CD4-positive, alpha-beta T cell (primary cell): Measurements from ENCODE around the gene ACVR1B. TPM values are rescaled to one million over a fixed set of nuclear protein-coding genes. Genes with fewer than 3 reads are reported as not detected.

ENCODE experiments used
- ATAC-seq: fragments of 200-7000 bp; cut with Tn5 transposase; one replicate; pipeline ENCODE4 v1.10.0; 2022; ENCODE audit warnings: mild to moderate bottlenecking; ENCODE audit not compliant: poor library complexity
- CTCF ChIA-PET: fragments of 350-600 bp; sonication (Branson Sonifier 250); formaldehyde crosslinking; loops from one replicate; lab custom pipeline; 2021; ENCODE audit warnings: antibody characterized with exemption, inconsistent platforms; lab: Charles Lee
- POLR2A ChIA-PET: fragments of 350-600 bp; sonication (Branson Sonifier 250); formaldehyde crosslinking; loops from one replicate; lab custom pipeline; 2021; ENCODE audit warnings: antibody characterized with exemption, inconsistent platforms; lab: Charles Lee
- DNase-seq, 14 experiments: peaks; one replicate each; pipeline ENCODE4 v3.0.0-alpha.2; 2013 to 2020; ENCODE audit warnings: mixed read lengths in 2 of 14
- H3K27ac ChIP-seq, 2 donors: one replicate each; pipeline versions ENCODE4 v1.5.1 to v1.7.0; 2013; ENCODE audit warnings: low read length in 2 of 2, low read depth in 1 of 2, mild to moderate bottlenecking in 1 of 2
- H3K27me3 ChIP-seq, 2 experiments: 1 replicate in 1 of 2; 2 replicates in 1 of 2; pipeline versions ENCODE4 v1.6.1 to v1.7.0; 2013; ENCODE audit warnings: low read length in 2 of 2, control low read depth in 1 of 2, mild to moderate bottlenecking in 1 of 2, moderate library complexity in 1 of 2; ENCODE audit not compliant: insufficient read depth in 2 of 2, control insufficient read depth in 1 of 2
- H3K36me3 ChIP-seq: one replicate; pipeline ENCODE4 v1.6.1; 2013; ENCODE audit warnings: low read length, control low read depth; ENCODE audit not compliant: insufficient read depth
- H3K4me1 ChIP-seq: one replicate; pipeline ENCODE4 v1.6.1; 2013; ENCODE audit warnings: low read length, control low read depth; ENCODE audit not compliant: insufficient read depth
- H3K4me3 ChIP-seq: one replicate; pipeline ENCODE4 v1.5.1; 2013; ENCODE audit warnings: mild to moderate bottlenecking, low read length, moderate library complexity
- H3K9me3 ChIP-seq, 2 experiments: 1 replicate in 1 of 2; 2 replicates in 1 of 2; pipeline versions ENCODE4 v1.6.1 to v1.7.0; 2013; ENCODE audit warnings: low read length in 2 of 2, mild to moderate bottlenecking in 2 of 2, control low read depth in 1 of 2, moderate library complexity in 1 of 2; ENCODE audit not compliant: control insufficient read depth in 1 of 2, insufficient read depth in 1 of 2
- H3K27ac Mint-ChIP-seq: one replicate; pipeline ENCODE4 v1.8.0; 2020; ENCODE audit warnings: mixed read lengths
- H3K27me3 Mint-ChIP-seq: one replicate; pipeline ENCODE4 v1.8.0; 2021; ENCODE audit warnings: mixed read lengths
- H3K36me3 Mint-ChIP-seq: one replicate; pipeline ENCODE4 v1.8.0; 2021; ENCODE audit warnings: low read depth, mixed read lengths
- H3K4me1 Mint-ChIP-seq: one replicate; pipeline ENCODE4 v1.8.0; 2021; ENCODE audit warnings: low read depth, mixed read lengths
- H3K4me3 Mint-ChIP-seq: one replicate; pipeline ENCODE4 v1.8.0; 2020; ENCODE audit warnings: mild to moderate bottlenecking, mixed read lengths
- H3K9me3 Mint-ChIP-seq: one replicate; pipeline ENCODE4 v1.8.0; 2020; ENCODE audit warnings: mixed read lengths
- CTCF ChIP-seq: fragments of 200-600 bp; IDR thresholded peaks from one replicate; pipeline ENCODE4 v1.8.0; 2022; ENCODE audit warnings: antibody characterized with exemption, mild to moderate bottlenecking
- intact Hi-C, 2 experiments: fragments of 100-400 bp; cut with DNase I in 1 of 2; cut with micrococcal nuclease in 1 of 2; formaldehyde crosslinking; loops; one replicate each; pipeline versions ENCODE4 v1.15.1 to v1.9.0; 2023 to 2025; cut with DNase I, micrococcal nuclease
- total RNA-seq, 174 experiments: library from RNA in 2 of 174; stranded (reverse) in 2 of 174; gene quantifications; one replicate each; pipeline ENCODE4 v1.2.3 and lab custom pipeline; 2021 to 2026

ACVR1B gene
- total RNA-seq, 2 experiments from 2014 or later = 14.2 to 14.5 TPM

GRCh38 chr12:51920046-51920445 lies 31.5 kb upstream of the ACVR1B start:
- H3K27ac Mint-ChIP-seq = no peak overlapping the region
- no peaks in the 10 kb centered on the region for H3K9me3 Mint-ChIP-seq
- no peak for ATAC-seq

GRCh38 chr12:51921017-51921725 lies 30.3 kb upstream of the ACVR1B start:
- H3K27me3 Mint-ChIP-seq = no peaks in the 10 kb centered on the region
- intact Hi-C loops = no loop called here
- ATAC-seq (no peak), DNase-seq (no peak)
- no peak overlapping the region for H3K4me3 ChIP-seq
- no peaks in the 10 kb centered on the region for H3K9me3 Mint-ChIP-seq
- no peak overlapping the region for H3K4me3 Mint-ChIP-seq
- POLR2A ChIA-PET = interaction anchor here (0.6 kb wide), 1 partner anchor 54 kb away, joined by 3 read pairs; no protein-coding TSS in a partner anchor
- no peaks in the 10 kb centered on the region for H3K9me3 ChIP-seq
- no peak overlapping the region for H3K27ac ChIP-seq
- peaks cover 12% of the 10 kb centered on the region for H3K4me1 ChIP-seq
- CTCF ChIA-PET = no interaction called here
- no peaks in the 10 kb centered on the region for H3K27me3 ChIP-seq
- no peaks in the 10 kb centered on the region for H3K36me3 ChIP-seq
- H3K27ac Mint-ChIP-seq = no peak overlapping the region
- TF ChIP-seq CTCF = no peak
- H3K36me3 Mint-ChIP-seq = no peaks in the 10 kb centered on the region
- H3K4me1 Mint-ChIP-seq = peaks cover 7% of the 10 kb centered on the region

More at GRCh38 chr12:51920046-51920445, 31.5 kb upstream of the ACVR1B start:
- H3K27me3 ChIP-seq = no peaks in the 10 kb centered on the region
- TF ChIP-seq CTCF = no peak
- Mint-ChIP-seq H3K27me3 (no peaks in the 10 kb centered on the region), H3K4me3 (no peak overlapping the region), H3K36me3 (no peaks in the 10 kb centered on the region), H3K4me1 (peaks cover 7% of the 10 kb centered on the region)
- no peaks in the 10 kb centered on the region for H3K9me3 ChIP-seq
- no peak overlapping the region for H3K4me3 ChIP-seq
- H3K4me1 ChIP-seq = peaks cover 12% of the 10 kb centered on the region
- no peak for DNase-seq
- H3K36me3 ChIP-seq = no peaks in the 10 kb centered on the region
- POLR2A ChIA-PET = no interaction called here
- H3K27ac ChIP-seq = no peak overlapping the region
- CTCF ChIA-PET = no interaction called here
- intact Hi-C loops = no loop called here

- intact Hi-C loops = no loop called here
- Histone ChIP-seq H3K4me1 (peaks cover 12% of the 10 kb centered on the region), H3K27ac (no peak overlapping the region), H3K36me3 (no peaks in the 10 kb centered on the region), H3K27me3 (no peaks in the 10 kb centered on the region), H3K9me3 (no peaks in the 10 kb centered on the region), H3K4me3 (no peak overlapping the region)
- CTCF ChIA-PET = interaction anchor here (1.4 kb wide), 1 partner anchor 104 kb away, joined by 3 read pairs; no protein-coding TSS in a partner anchor
- Mint-ChIP-seq H3K36me3 (no peaks in the 10 kb centered on the region), H3K27ac (no peak overlapping the region), H3K27me3 (no peaks in the 10 kb centered on the region), H3K4me1 (peaks cover 7% of the 10 kb centered on the region), H3K4me3 (no peak overlapping the region), H3K9me3 (no peaks in the 10 kb centered on the region)
- DNase-seq (no peak), ATAC-seq (no peak)
- POLR2A ChIA-PET = no interaction called here
- TF ChIP-seq CTCF = no peak
Measured at GRCh38 chr12:51922146-51922545, 29.4 kb upstream of the ACVR1B start.
